SK-N-MC (cell line): ENCODE data around the gene DLX6.

Experiments used
- EZH2 ChIP-seq: fragments of 200-600 bp; sonication (generic); IDR thresholded peaks from one replicate; pipeline ENCODE4 v1.6.1; 2017; ENCODE audit warnings: antibody characterized with exemption
- FOXP2 ChIP-seq: optimal IDR thresholded peaks from 2 replicates; pipeline ENCODE3; 2011; ENCODE audit warnings: mild to moderate bottlenecking, moderate library complexity; ENCODE audit not compliant: insufficient read depth; ENCODE audit errors: extremely low read length, control extremely low read depth
- POLR2AphosphoS5 ChIP-seq: IDR thresholded peaks from 2 replicates; pipeline ENCODE4 v1.6.1; 2012; ENCODE audit warnings: mild to moderate bottlenecking, low read depth, low read length, borderline replicate concordance

DNA sequence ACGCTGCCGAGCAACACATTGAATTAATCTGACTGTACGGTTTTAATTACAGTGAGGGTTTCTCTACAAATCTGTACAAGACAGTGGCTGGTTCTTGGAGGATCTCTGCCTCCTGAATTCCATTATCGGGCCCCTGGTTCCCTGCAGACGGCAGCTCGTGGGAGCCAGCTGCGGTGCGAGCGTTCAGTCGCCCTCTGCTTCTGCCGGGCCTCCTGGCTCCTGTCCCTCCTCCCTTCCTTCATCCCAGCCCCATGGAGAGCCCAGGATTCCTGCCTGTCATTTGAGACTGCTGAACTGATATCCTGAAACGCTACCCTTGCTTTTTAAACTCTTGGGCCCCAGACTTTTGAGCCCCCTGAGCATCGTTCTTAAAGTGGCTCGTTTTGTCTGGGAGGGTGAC is 6.6 kb upstream of the DLX6 start:
- TF ChIP-seq EZH2 (no peak), POLR2AphosphoS5 (no peak), FOXP2 (no peak)
